AG09319 (cell line): ENCODE results near the gene EEF1A1.
"Not testable (repeated sequence)": the region's sequence is repeated elsewhere in the genome, so short reads cannot be mapped to it uniquely, and the experiment has no call there.

Experiments
- DNase-seq: peaks from one replicate; pipeline ENCODE4 v3.0.0-alpha.2; 2010; ENCODE audit warnings: low read depth; ENCODE audit errors: extremely low read depth
- TF ChIP-seq, protein P1 (sequence below): IDR thresholded peaks from 2 replicates; pipeline ENCODE4 v1.5.1; 2011; ENCODE audit warnings: low read depth, mild to moderate bottlenecking, inconsistent platforms, low read length, moderate library complexity

EEF1A1 gene

DNA sequence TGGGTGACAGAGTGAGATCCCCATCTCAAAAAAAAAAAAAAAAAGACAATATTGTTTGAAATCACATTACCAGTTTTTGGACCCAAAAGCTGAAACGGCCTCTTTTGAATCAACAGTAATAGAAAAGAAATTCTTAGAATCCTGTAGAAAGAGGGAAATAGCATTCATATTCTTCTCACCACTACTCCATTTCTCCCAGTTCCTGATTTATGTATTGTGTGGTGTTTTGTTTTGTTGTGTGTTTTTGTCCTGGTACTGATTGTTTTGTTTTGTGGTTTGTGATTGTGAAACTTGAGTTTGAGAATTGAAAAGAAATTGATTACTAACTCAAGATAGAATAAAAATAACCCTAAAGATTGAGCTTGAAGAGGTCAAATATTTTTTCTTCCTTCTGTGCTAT is 26.2 kb upstream of the EEF1A1 start:
- DNase-seq = no peak

GRCh38 chr6:73542891-73543290 is 22.1 kb upstream of the EEF1A1 start:
- TF ChIP-seq, protein P1, sequence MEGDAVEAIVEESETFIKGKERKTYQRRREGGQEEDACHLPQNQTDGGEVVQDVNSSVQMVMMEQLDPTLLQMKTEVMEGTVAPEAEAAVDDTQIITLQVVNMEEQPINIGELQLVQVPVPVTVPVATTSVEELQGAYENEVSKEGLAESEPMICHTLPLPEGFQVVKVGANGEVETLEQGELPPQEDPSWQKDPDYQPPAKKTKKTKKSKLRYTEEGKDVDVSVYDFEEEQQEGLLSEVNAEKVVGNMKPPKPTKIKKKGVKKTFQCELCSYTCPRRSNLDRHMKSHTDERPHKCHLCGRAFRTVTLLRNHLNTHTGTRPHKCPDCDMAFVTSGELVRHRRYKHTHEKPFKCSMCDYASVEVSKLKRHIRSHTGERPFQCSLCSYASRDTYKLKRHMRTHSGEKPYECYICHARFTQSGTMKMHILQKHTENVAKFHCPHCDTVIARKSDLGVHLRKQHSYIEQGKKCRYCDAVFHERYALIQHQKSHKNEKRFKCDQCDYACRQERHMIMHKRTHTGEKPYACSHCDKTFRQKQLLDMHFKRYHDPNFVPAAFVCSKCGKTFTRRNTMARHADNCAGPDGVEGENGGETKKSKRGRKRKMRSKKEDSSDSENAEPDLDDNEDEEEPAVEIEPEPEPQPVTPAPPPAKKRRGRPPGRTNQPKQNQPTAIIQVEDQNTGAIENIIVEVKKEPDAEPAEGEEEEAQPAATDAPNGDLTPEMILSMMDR = no peak
- DNase-seq = no peak

More for the DNA sequence above, 26.2 kb upstream of the EEF1A1 start:
- TF ChIP-seq, protein P1 = no peak

- not testable (repeated sequence) for DNase-seq
Observed at GRCh38 chr6:73542481-73542880, 21.6 kb upstream of the EEF1A1 start.

DNA sequence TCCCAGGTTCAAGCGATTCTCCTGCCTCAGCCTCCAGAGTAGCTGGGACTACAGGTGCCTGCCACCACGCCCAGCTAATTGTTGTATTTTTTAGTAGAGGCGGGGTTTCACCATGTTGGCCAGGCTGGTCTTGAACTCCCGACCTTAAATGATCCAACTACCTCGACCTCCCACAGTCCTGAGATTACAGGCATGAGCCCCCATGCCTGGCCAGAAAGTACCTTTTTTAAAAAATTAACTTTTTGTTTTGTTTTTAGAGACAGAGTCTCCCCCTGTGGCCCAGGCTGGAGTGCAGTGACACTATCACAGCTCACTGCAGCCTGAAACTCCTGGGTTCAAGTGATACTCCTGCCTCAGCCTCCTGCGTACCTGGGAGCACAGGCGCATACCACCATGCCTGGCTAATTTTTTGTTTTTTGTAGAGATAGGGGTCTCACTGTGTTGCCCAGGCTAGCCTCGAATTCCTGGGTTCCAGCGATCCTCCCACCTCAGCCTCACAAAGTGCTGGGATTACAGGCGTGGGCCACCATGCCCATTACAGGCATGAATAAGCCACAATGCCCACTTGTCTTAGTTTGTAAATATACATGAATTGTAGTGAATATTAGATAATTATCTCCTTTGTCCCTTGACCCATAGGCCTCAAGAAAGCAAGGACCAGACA is 17.4 kb upstream of the EEF1A1 start:
- no peak for DNase-seq
- TF ChIP-seq, protein P1 = no peak

- TF ChIP-seq, protein P1 = no peak
- DNase-seq = no peak
Observed at GRCh38 chr6:73537677-73538076, 16.8 kb upstream of the EEF1A1 start.

DNA sequence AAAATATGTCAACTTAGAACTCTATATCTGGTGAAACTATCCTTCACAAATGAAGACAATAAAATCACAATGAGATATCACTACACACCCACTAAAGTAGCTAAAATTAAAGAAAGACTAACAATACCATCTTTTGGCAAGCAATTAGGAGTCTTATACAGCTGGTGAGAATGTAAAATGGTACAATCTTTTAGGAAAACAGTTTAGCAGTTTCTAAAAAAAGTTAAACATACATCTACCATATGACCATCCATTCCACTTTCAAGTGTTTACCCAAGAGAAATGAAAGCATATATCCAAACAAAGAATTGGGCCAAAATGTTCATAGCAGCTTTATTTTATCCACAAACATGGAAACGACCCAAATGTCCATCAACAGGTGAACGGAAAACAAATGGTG is 13.8 kb upstream of the EEF1A1 start:
- TF ChIP-seq, protein P1 = no peak
- DNase-seq = no peak

DNA sequence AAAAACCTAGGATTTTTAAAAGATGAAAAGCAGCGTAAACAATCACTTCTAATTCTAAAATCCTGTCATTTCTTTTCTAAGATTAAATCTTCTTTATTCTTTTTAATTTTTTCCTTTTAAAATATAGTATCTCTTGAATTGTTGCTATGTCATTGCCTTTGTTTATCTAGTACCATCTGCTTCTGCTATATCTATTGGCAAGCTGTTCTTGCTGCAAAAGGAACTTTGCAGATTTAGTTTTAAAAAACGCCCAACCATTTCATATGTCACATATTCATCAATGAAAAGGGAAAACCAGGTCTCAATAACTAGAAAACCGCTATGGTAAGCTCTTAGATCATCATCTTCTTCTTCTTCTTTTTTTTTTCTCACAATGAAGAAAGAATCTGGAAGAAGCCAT is 11.5 kb upstream of the EEF1A1 start:
- TF ChIP-seq, protein P1 = no peak

GRCh38 chr6:73528897-73529296 is 8.1 kb upstream of the EEF1A1 start:
- TF ChIP-seq, protein P1 = no peak
- DNase-seq = no peak

More for the DNA sequence above, 11.5 kb upstream of the EEF1A1 start:
- no peak for DNase-seq
